GM21367 (cell line): Measurements from ENCODE around the gene ACR.

Experiments used
- ATAC-seq: cut with Tn5 transposase; IDR thresholded peaks from one replicate; pipeline ENCODE4 v1.9.1; 2021; ENCODE audit not compliant: unreplicated experiment

ACR gene

DNA sequence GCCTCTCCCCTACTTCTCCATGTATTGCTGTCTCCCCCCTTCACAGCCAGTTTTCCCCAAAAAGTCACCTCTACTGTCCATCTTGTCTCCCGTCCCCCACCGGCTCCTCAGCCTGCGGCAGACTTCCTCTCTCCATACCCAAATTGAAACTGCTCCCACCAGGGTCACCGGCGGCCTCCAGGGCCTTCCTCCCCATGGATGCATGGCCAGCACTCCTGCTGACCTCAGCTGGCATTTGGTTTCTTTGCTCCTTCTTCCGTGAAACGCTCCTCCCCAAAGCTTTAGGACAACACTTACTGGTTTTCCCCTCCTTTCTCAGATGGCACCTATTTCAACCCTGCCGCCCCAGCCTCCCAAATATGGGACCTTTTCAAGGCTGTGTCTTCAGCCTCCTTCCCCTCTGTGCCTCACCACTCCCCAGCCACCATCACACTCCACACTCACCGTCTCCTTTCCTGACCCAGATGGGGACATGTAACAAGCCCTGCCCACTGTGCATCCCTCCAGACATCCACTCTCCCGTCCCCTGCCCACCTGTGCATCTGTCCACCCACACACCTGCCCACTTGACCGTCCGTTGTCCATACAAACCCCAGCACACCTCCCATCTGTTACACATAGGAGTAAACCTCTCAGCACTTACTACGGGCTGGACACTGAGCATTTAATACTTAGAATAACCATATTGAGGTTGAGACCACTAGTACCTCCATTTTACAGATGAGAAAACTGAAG lies 21.5 kb upstream of the ACR start:
- no peak for ATAC-seq

DNA sequence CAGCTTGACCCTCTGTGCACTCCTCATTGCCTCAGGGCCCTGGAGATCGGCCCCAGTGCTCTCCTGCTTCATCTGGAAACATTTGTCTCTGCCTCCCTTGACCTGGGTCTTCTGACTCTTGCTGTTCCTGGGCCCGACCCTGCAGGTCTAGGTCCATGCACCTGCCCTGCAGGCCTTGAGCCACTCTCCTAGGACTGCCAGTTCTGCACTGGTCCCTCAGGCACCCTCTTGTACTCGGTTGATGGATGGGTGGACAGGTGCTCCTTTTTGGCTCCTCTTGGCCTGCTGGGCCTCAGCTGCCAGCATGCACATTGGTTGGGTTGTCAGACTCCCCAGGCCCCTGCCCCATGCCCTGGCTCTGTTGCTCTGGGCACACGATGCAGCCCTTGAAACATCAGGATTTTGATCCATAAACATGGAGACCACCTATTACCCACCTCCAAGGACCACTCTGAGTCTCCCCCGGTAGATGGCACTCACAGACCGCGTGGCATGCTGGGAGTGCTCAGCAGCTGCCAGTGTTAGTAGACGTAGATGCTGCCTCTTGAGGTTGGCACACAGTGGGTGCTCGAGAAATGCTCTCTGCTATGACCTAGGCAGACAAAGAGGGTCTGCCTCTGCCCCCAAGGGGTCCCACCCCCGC lies 20.2 kb upstream of the ACR start:
- no peak for ATAC-seq

DNA sequence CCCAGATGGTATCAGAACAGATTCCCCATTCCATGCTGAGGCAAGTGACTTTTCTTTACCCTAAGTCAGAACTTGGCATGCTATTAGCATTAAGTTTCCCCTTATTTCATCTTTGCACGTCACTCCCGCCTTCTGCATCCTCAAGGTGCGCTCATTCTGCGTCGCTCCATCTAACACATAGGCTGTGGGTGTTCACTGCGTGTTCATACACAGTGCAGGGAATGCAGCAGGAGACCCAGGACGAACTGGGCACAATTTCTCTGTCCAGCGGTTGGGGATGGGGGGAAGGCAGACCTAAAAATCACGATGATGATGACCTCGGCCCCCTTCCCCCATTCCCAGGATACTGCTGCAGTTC lies 19.7 kb upstream of the ACR start:
- ATAC-seq: no peak

DNA sequence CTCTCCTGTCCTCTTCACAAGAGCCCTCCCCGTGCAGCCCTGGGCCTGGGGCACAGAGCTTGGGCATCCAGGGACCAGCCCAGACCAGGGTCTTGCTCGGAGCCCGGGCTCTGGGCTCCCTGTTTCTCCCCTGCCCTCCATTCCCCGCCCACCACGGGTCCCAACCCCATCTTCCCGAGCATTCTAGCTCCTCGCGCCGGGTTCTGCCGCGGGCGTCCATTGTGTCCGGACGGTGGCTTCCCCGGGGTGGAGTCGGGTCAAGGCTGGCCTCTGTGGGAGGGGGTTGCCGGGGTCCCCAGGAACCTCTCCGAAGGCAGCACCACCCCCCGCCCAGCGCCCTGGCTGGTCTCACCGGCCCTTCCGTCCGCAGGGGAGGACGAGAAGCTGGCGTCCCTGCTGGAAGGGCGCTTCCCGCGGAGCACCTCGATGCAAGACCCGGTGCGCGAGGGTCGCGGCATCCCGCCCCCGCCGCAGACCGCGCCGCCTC lies 18.1 kb upstream of the ACR start:
- no peak for ATAC-seq

DNA sequence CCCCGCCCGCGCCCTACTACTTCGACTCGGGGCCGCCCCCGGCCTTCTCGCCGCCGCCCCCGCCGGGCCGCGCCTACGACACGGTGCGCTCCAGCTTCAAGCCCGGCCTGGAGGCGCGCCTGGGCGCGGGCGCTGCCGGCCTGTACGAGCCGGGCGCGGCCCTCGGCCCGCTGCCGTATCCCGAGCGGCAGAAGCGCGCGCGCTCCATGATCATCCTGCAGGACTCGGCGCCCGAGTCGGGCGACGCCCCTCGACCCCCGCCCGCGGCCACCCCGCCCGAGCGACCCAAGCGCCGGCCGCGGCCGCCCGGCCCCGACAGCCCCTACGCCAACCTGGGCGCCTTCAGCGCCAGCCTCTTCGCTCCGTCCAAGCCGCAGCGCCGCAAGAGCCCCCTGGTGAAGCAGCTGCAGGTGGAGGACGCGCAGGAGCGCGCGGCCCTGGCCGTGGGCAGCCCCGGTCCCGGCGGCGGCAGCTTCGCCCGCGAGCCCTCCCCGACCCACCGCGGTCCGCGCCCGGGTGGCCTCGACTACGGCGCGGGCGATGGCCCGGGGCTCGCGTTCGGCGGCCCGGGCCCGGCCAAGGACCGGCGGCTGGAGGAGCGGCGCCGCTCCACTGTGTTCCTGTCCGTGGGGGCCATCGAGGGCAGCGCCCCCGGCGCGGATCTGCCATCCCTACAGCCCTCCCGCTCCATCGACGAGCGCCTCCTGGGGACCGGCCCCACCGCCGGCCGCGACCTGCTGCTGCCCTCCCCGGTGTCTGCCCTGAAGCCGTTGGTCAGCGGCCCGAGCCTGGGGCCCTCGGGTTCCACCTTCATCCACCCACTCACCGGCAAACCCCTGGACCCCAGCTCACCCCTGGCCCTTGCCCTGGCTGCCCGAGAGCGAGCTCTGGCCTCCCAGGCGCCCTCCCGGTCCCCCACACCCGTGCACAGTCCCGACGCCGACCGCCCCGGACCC lies 17.4 kb upstream of the ACR start:
- ATAC-seq: no peak

DNA sequence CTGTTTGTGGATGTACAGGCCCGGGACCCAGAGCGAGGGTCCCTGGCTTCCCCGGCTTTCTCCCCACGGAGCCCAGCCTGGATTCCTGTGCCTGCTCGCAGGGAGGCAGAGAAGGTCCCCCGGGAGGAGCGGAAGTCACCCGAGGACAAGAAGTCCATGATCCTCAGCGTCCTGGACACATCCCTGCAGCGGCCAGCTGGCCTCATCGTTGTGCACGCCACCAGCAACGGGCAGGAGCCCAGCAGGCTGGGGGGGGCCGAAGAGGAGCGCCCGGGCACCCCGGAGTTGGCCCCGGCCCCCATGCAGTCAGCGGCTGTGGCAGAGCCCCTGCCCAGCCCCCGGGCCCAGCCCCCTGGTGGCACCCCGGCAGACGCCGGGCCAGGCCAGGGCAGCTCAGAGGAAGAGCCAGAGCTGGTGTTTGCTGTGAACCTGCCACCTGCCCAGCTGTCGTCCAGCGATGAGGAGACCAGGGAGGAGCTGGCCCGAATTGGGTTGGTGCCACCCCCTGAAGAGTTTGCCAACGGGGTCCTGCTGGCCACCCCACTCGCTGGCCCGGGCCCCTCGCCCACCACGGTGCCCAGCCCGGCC lies 16.7 kb upstream of the ACR start:
- ATAC-seq: no peak

DNA sequence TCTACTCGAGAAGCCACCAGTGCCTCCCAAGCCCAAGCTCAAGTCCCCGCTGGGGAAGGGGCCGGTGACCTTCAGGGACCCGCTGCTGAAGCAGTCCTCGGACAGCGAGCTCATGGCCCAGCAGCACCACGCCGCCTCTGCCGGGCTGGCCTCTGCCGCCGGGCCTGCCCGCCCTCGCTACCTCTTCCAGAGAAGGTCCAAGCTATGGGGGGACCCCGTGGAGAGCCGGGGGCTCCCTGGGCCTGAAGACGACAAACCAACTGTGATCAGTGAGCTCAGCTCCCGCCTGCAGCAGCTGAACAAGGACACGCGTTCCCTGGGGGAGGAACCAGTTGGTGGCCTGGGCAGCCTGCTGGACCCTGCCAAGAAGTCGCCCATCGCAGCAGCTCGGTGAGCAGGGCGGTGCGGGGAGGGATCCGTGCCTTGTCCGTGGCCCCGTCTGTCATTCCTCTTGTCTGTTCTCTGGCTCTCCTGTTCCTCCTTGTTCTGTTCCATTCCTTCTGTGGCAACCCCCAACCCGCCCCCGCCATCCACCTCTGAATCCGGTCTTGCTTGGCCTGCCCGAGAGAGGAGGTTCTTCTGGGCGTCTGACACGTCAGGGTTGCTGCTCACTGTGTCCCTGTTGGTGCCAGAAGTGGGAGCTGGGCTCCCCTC lies 15.8 kb upstream of the ACR start:
- ATAC-seq: no peak

DNA sequence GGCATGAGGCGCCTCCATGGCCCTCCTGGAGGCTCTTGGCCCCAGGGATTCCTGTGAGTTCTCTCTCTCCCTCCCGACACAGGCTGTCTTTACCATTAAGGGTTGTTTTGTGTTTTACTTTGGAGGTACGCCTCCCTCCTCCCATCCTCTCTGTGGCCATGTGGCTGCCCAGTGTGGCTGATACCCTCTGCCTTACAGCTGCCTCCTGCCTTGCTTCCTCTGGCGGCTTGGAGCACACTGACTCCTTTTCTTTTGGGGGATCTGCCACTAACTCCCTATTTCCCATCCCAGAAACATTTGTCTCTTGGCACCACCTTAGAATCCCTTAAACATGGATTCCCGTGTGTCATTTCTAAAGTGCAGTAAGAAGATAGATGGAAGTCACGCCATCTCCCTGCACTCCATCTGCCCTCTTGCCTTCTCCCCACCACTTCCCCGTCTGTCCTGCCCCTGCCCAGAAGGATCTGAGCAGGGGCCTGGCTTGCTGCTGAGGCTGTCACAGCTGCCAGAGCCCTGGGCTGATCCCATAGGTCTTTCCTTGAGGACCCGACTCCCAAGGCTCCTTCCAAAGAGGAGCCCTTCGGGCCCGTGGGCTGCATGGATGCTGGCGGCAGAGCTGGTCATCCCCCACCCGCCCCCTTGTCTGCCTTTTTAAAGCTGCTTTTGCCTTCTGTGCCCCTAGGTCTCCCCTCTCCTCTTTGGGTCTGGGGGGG lies 15.1 kb upstream of the ACR start:
- no peak for ATAC-seq

DNA sequence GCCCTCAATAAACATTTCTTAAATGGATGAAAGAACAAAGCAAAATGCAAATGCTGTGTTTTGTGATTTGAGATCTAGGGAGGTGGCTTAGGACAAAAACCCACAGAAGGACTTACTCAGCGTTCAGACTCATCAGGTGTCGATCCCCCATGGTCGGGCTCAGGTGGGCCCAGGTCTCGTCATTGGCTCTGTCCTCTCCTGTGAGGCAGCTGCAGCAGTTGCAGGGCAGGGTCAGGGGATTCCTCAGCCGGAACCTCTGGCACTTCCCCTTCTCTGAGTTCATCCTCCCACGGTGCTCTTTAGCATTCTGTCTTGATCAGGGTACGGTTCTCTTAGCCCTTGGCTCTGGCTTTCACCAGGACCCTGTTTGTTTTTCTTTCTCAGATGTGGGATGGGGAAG lies 14.0 kb upstream of the ACR start:
- no peak for ATAC-seq

DNA sequence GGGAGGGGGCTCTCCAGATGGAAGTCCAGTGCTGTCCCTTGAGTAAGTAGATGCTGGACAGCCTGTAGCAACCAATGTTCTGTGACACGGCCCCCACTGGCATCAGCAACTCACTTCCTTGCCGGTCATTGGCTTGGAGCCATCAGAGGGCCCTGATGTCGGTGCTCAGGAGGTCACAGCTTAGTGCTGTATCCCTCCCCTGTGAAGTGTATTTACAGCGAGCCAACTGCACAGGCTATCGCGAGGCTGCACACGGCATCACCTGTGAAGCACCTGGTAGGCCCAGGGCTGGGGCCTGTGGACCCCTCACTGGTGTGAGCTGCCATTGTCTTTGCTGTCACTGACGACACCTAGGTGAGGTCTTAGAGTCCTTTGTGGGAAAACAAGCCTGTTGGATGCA lies 13.4 kb upstream of the ACR start:
- ATAC-seq: no peak

DNA sequence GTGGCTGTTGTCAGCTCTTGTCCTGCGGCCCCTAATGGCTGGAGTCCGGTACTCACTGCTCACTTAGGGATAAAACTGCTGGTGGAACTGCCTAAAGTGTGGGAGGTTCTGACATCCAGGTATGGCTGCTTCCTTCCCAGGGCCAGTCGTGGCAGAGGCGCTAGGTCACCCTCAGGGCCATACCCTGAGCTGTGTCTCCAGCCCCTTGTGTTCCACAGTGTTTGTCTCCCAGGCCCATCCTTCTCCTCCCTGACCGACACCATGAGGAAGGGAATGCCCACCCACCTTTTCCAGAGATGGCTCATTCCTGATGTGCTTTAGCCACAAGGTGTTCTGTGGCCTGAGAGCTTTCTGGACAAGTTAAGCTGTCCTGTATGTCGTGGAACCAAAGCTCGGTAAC lies 12.4 kb upstream of the ACR start:
- ATAC-seq: no peak

DNA sequence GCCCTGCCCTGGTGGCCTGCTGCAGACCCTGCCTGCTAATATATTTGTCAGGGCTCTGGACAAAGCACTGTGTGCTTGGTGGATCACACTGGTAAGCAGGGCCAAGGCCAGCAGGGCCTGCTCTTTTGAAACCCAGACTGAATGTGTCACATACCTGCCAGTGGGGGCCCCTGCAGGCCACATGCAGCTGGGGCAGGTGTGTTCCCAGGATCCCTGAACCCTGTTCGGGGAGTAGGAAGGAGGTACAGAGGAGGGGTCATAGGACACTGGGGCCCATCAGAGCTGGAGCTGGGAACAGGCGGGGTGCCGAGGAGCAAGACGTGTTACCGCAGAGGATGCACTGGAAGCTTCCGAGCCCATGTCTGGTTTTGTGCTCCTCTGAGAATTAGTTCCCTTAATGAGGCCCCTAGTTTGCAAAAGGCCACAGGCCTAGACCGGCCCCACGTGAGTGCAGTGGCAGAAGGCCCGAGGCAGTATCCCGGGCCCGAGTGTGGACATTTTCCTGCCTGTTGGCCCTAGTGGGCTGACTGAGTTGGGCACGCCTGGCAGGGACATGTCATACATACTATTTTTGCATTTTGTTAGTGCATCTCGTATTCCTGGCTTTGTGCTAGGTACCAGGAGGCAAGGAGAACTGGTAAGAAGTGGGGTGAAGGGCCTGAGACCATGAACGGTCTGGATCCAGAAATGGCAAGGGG lies 11.2 kb upstream of the ACR start:
- ATAC-seq: no peak

DNA sequence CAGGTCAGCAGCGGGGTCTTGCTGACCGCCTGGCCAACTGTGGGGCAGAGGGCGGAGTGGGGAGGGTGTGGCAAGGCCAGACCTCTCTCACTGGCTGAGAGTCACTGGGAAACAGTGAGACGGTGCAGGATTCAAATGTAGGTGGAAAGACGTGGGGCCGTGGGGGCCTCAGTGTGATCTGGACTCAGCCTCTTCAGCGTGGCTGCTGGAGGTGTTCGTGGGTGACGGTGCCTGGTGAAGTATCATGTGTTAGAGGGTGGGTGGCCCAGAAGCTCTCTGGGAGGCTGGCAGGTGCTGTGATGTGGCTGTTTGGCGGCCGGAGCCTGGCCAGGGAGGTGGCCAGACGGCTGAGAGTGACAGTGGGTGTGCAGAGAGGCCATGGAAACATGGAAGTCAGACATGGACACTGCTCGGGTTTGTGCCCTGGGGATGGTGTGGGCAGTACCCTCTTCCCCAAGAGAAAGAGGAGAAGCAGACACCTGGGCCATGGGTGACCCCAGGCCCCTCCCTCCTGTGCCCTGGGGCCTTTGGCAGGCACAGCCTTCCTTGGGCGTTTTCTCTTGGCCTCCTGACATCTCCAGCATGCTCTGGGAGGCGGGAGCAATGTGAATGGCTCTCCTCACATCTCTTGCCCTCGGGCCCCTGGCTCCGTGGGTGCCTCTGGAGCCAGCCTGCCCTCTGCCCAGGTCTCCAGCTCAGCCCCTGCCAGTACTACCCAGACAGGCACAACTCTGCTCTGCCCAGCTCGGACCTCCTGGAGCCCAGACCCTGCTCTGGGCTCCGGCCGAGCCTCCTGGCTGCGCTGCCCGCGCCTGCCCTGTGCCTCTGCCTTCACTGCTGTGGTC lies 10.1 kb upstream of the ACR start:
- ATAC-seq: no peak

DNA sequence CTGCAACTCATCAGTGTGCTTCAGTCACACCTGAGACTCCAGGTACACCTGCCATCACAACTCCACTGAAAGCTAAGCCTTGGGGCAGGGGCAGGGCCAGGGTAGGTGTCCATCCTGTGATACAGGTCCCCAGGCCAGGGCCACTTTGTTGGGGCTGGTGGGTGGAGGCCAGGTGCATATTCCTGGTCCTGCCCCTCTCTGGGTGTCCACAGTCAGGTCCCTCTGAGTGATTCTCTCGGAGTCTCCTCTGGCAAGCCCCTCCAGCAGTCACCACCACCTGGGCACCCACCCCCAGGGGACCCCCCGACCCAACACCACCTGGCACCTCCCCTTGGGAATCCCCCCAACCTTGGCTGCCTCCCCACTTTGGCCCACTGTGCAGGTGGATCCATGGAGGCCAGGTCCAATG lies 9.5 kb upstream of the ACR start:
- ATAC-seq: no peak

DNA sequence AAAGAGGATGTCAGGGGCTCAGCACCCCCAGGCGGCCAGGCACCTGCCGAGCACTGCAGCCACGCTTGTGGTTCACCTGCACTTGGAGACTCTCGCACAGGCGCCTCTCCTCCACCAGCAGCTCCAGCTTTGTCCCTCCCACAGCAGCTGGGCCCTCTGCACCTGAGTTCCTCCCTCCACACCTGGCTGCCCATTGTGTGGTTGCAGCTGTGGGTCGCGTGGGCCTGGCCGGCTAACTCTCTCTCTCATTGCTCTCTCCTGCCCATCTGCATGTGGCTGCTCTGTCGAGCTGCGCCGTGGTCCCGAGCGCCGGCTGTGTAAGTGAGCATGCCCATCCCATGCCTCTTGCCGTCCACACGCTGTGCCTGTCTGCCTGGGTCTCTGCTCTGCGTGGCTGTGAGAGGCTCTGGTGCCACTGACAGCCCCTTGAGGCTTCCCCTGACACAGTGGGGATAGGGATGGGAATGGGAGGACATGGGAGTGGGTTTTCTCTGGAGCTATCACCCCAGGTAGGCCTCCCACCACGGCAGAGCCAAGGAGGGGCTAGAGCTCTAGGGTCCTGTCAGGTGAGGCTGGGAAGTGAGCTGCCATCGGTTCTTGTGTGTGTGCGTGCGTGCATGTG lies 8.5 kb upstream of the ACR start:
- no peak for ATAC-seq

DNA sequence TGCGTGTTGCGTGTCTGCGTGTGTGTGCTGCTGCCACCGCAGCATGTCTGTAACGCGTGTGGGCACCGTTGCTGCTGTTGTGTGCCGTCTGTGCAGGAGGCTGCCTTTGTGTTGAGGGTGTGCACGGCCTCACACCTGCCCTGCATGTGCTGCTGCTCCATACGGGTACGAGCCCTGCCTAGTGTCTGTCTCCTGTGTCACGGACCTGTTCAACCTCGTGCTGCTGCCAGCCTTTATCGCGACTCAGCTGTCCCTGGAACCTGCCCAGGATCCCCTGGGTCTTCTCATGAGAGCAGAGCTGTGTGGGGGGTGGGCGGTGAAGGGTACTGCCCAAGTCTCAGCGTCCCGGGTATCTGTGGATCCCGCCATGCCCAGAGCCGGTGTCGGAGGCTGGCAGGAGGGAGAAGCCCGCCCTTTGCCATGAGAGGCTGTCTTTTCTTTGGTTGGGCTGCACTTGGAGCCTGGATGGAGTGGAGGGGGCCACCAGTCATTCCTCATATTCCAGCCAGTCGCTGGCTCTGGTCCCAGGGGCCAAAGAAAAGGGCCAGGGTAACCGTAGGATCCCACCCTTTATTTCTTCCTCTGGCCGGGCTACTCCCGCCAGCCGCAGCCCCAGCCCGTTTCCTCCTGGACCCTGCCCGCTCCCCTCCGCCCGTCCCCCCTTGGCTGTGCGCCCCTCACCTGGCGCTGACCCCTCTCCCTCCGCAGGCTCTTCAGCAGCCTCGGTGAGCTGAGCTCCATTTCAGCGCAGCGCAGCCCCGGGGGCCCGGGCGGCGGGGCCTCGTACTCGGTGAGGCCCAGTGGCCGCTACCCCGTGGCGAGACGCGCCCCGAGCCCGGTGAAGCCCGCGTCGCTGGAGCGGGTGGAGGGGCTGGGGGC lies 7.8 kb upstream of the ACR start:
- ATAC-seq: no peak

DNA sequence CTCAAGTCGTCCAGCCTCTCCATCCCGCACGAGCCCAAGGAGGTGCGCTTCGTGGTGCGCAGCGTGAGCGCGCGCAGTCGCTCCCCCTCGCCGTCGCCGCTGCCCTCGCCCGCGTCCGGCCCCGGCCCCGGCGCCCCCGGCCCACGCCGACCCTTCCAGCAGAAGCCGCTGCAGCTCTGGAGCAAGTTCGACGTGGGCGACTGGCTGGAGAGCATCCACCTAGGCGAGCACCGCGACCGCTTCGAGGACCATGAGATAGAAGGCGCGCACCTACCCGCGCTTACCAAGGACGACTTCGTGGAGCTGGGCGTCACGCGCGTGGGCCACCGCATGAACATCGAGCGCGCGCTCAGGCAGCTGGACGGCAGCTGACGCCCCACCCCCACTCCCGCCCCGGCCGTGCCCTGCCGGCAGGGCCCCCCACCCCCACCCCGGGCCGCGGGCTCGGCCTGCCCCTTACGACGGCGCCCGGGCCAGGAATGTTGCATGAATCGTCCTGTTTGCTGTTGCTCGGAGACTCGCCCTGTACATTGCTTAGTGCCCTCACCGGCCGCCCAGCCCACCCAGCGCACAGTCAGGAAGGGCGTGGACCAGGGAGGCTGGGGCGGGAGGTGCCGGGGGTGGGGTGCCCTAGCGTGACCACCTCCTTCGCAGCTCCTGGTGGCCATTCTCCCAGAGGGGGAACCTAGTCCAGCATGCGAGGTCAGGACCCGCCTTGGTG lies 6.9 kb upstream of the ACR start:
- ATAC-seq: no peak
